SK-N-SH (cell line): ENCODE data around the gene MAPK1. TPM values are rescaled to one million over a fixed set of nuclear protein-coding genes. Genes with fewer than 3 reads are reported as not detected.
A peak's percentile ranks its signal among the peaks of the same experiment; 100 is the strongest.

Experiments used
- CTCF ChIA-PET: fragments of 300-600, 350-600 bp; formaldehyde crosslinking; extraction: SDS; loops from one replicate; lab custom pipeline; 2021; lab: Yijun Ruan, JAX
- POLR2A ChIA-PET: fragments of 350-600 bp; sonication (Branson Sonifier 250); formaldehyde crosslinking; extraction: SDS; loops from one replicate; lab custom pipeline; 2020; ENCODE audit warnings: antibody characterized with exemption, inconsistent platforms; lab: Yijun Ruan, JAX
- DNase-seq: peaks from one replicate; pipeline ENCODE4 v3.0.0; 2012
- H2AFZ ChIP-seq: fragments of 200-600 bp; sonication (generic); 2 replicates; pipeline ENCODE4 v1.8.1; 2016; ENCODE audit warnings: antibody characterized with exemption, mild to moderate bottlenecking, low read depth
- H3F3A ChIP-seq: fragments of 200-600 bp; sonication (generic); replicated peaks from 2 replicates; pipeline ENCODE3; 2016; ENCODE audit warnings: antibody characterized with exemption, mild to moderate bottlenecking; ENCODE audit not compliant: insufficient read depth
- H3K27ac ChIP-seq, 2 experiments: fragments of 200-500 bp in 1 of 2; fragments of 200-600 bp in 1 of 2; sonication (Bioruptor generic) in 1 of 2; sonication (generic), shearing (Covaris generic) in 1 of 2; 2 replicates each; pipeline versions ENCODE4 v1.5.1 to v1.6.1; 2014 to 2016; ENCODE audit warnings: low read depth in 2 of 2, inconsistent platforms in 1 of 2, low read length in 1 of 2, mild to moderate bottlenecking in 1 of 2, mixed read lengths in 1 of 2
- H3K27me3 ChIP-seq: fragments of 200-600 bp; sonication (generic), shearing (Covaris generic); 2 replicates; pipeline ENCODE4 v1.6.1; 2016; ENCODE audit warnings: mixed run types; ENCODE audit not compliant: insufficient read depth
- H3K36me3 ChIP-seq, 2 experiments: fragments of 200-500 bp in 1 of 2; fragments of 200-600 bp in 1 of 2; sonication (Bioruptor generic) in 1 of 2; sonication (generic) in 1 of 2; replicated peaks in 1 of 2; 2 replicates each; pipeline versions ENCODE3 to v1.5.1; 2014 to 2016; ENCODE audit warnings: low read length in 1 of 2, mild to moderate bottlenecking in 1 of 2; ENCODE audit not compliant: insufficient read depth in 2 of 2, control insufficient read depth in 1 of 2
- H3K4me1 ChIP-seq, 2 experiments: fragments of 200-500 bp in 1 of 2; fragments of 200-600 bp in 1 of 2; sonication (Bioruptor generic) in 1 of 2; sonication (generic), shearing (Covaris generic) in 1 of 2; 2 replicates each; pipeline versions ENCODE4 v1.5.1 to v1.6.1; 2014 to 2016; ENCODE audit warnings: low read depth in 1 of 2, low read length in 1 of 2, mixed run types in 1 of 2; ENCODE audit not compliant: insufficient read depth in 2 of 2, control insufficient read depth in 1 of 2
- H3K4me2 ChIP-seq: fragments of 200-600 bp; sonication (generic), shearing (Covaris generic); 2 replicates; pipeline ENCODE4 v1.6.1; 2017; ENCODE audit warnings: mixed run types
- H3K4me3 ChIP-seq, 2 experiments: fragments of 200-500 bp in 1 of 2; fragments of 200-600 bp in 1 of 2; sonication (Bioruptor generic) in 1 of 2; sonication (generic), shearing (Covaris generic) in 1 of 2; 2 replicates each; pipeline versions ENCODE4 v1.5.1 to v1.8.1; 2014 to 2016; ENCODE audit warnings: low read depth in 2 of 2, inconsistent platforms in 1 of 2, low read length in 1 of 2, mild to moderate bottlenecking in 1 of 2, mixed read lengths in 1 of 2, moderate library complexity in 1 of 2
- H3K79me2 ChIP-seq: fragments of 200-600 bp; sonication (generic); 2 replicates; pipeline ENCODE4 v1.8.1; 2017; ENCODE audit warnings: mild to moderate bottlenecking; ENCODE audit not compliant: insufficient read depth
- H3K9ac ChIP-seq: fragments of 200-600 bp; sonication (generic); 2 replicates; pipeline ENCODE4 v1.6.1; 2017; ENCODE audit warnings: mixed run types
- H3K9me2 ChIP-seq: fragments of 200-600 bp; sonication (generic); 2 replicates; pipeline ENCODE4 v1.6.1; 2017; ENCODE audit warnings: mixed run types
- H3K9me3 ChIP-seq: fragments of 200-600 bp; sonication (generic); 2 replicates; pipeline ENCODE4 v1.6.1; 2017; ENCODE audit warnings: mixed run types, mild to moderate bottlenecking, moderate library complexity
- H4K20me1 ChIP-seq: fragments of 200-600 bp; sonication (generic); 2 replicates; pipeline ENCODE4 v1.6.1; 2017; ENCODE audit warnings: mild to moderate bottlenecking, mixed run types; ENCODE audit not compliant: insufficient read depth
- ELF1 ChIP-seq: IDR thresholded peaks from 2 replicates; pipeline ENCODE4 v1.4.0; 2012
- EP300 ChIP-seq, 2 experiments: IDR thresholded peaks; 2 replicates each; pipeline versions ENCODE4 v1.4.0 to v1.6.1; 2012; ENCODE audit warnings: borderline replicate concordance in 1 of 2, low read depth in 1 of 2, low read length in 1 of 2
- FOSL2 ChIP-seq: IDR thresholded peaks from 2 replicates; pipeline ENCODE4 v1.4.0; 2012; ENCODE audit warnings: low read depth, mild to moderate bottlenecking, moderate library complexity, borderline replicate concordance
- FOXJ3 ChIP-seq: sonication (generic); formaldehyde crosslinking; IDR thresholded peaks from 2 replicates; pipeline ENCODE4 v1.5.1; 2020; ENCODE audit warnings: mild to moderate bottlenecking, missing genetic modification reagents
- FOXM1 ChIP-seq: IDR thresholded peaks from 2 replicates; pipeline ENCODE4 v1.4.0; 2012; ENCODE audit warnings: low read depth, mild to moderate bottlenecking
- GABPA ChIP-seq: IDR thresholded peaks from 2 replicates; pipeline ENCODE4 v1.4.0; 2012; ENCODE audit warnings: low read depth, mild to moderate bottlenecking
- JUND ChIP-seq: IDR thresholded peaks from 2 replicates; pipeline ENCODE4 v1.4.0; 2012
- MAX ChIP-seq: IDR thresholded peaks from 2 replicates; pipeline ENCODE4 v1.4.0; 2012; ENCODE audit warnings: low read depth
- MEF2A ChIP-seq: IDR thresholded peaks from 2 replicates; pipeline ENCODE4 v1.4.0; 2012; ENCODE audit warnings: low read depth, borderline replicate concordance
- MXI1 ChIP-seq: IDR thresholded peaks from 2 replicates; pipeline ENCODE4 v1.6.1; 2012; ENCODE audit warnings: mild to moderate bottlenecking, low read depth, low read length, improper control_type of control experiment
- REST ChIP-seq: IDR thresholded peaks from 2 replicates; pipeline ENCODE4 v1.6.1; 2012; ENCODE audit warnings: mild to moderate bottlenecking, low read depth, low read length, moderate library complexity
- RFX5 ChIP-seq: IDR thresholded peaks from 2 replicates; pipeline ENCODE4 v1.6.1; 2012; ENCODE audit warnings: mild to moderate bottlenecking, improper control_type of control experiment, low read length
- RXRA ChIP-seq: IDR thresholded peaks from 2 replicates; pipeline ENCODE4 v1.4.0; 2012; ENCODE audit warnings: low read depth, mild to moderate bottlenecking, borderline replicate concordance
- TAF1 ChIP-seq: IDR thresholded peaks from 2 replicates; pipeline ENCODE4 v1.6.1; 2012; ENCODE audit warnings: low read depth, mild to moderate bottlenecking, low read length, moderate library complexity, borderline replicate concordance
- TCF12 ChIP-seq: IDR thresholded peaks from 2 replicates; pipeline ENCODE4 v1.4.0; 2012
- TEAD4 ChIP-seq: IDR thresholded peaks from 2 replicates; pipeline ENCODE4 v1.4.0; 2012; ENCODE audit warnings: mild to moderate bottlenecking, borderline replicate concordance; ENCODE audit not compliant: insufficient read depth
- USF2 ChIP-seq: fragments of 150-350 bp; IDR thresholded peaks from 2 replicates; pipeline ENCODE4 v1.6.1; 2017; ENCODE audit warnings: antibody characterized with exemption, low read length, low read depth, borderline replicate concordance
- YY1 ChIP-seq: IDR thresholded peaks from 2 replicates; pipeline ENCODE4 v1.4.0; 2012; ENCODE audit warnings: low read depth, mild to moderate bottlenecking
- WGBS: methylation state at CpG from one replicate; pipeline ENCODE4 v1.1.6; 2017; ENCODE audit warnings: low lambda C conversion rate; 5-methylcytosine and 5-hydroxymethylcytosine counted together
- polyA plus RNA-seq, 3 experiments: library from polyadenylated mRNA; depleted of rRNA; stranded (reverse); fragments of >200 nt; gene quantifications; 2 replicates each; pipeline ENCODE4 v1.2.3, GENCODE V29; 2012
- TF ChIP-seq, protein P1 (sequence below): IDR thresholded peaks from 2 replicates; pipeline ENCODE4 v1.4.0; 2012; ENCODE audit warnings: low read depth, borderline replicate concordance

MAPK1 gene
- polyA plus RNA-seq, 1 of the 3 experiments (the other 2 are of a cell fraction): 25.6 TPM

GRCh38 chr22:21867528-21868266 lies at the start of gene MAPK1 (continued):
- TF ChIP-seq ELF1 (no peak; the same call in 1 of the 2 replicates), MAX (peak; percentile 95), GABPA (peak; percentile 33; the same call in 1 of the 2 replicates), FOSL2 (no peak), RFX5 (no peak), MEF2A (no peak), TAF1 (peak; percentile 85), TEAD4 (no peak), JUND (no peak), YY1 (0 out of 2 replicates have a peak, but pooled peaks have one; percentile 65)
- TF ChIP-seq, protein P1, sequence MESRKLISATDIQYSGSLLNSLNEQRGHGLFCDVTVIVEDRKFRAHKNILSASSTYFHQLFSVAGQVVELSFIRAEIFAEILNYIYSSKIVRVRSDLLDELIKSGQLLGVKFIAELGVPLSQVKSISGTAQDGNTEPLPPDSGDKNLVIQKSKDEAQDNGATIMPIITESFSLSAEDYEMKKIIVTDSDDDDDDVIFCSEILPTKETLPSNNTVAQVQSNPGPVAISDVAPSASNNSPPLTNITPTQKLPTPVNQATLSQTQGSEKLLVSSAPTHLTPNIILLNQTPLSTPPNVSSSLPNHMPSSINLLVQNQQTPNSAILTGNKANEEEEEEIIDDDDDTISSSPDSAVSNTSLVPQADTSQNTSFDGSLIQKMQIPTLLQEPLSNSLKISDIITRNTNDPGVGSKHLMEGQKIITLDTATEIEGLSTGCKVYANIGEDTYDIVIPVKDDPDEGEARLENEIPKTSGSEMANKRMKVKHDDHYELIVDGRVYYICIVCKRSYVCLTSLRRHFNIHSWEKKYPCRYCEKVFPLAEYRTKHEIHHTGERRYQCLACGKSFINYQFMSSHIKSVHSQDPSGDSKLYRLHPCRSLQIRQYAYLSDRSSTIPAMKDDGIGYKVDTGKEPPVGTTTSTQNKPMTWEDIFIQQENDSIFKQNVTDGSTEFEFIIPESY: no peak

GRCh38 chr22:21916309-21916918 lies 49.0 kb upstream of the MAPK1 start:
- Histone ChIP-seq H3K4me2 (no peak overlapping the region), H3K79me2 (no peaks in the 10 kb centered on the region), H3K4me1 (peaks cover 0 to 12% of the 10 kb centered on the region in 2 experiments; a peak in 1 of 4 replicates), H2AFZ (no peak overlapping the region), H3K9me2 (no peaks in the 10 kb centered on the region), H3K27me3 (no peaks in the 10 kb centered on the region), H3K36me3 (peaks cover 0 to 1% of the 10 kb centered on the region in 2 experiments), H3K27ac (no peak overlapping the region), H3K4me3 (no peak overlapping the region), H3K9me3 (no peaks in the 10 kb centered on the region), H3K9ac (no peak overlapping the region), H3F3A (no peaks in the 10 kb centered on the region), H4K20me1 (no peaks in the 10 kb centered on the region)
- ChIA-PET CTCF (interaction anchor here (1.1 to 15.9 kb wide), 4 partner anchors 21 to 203 kb away, joined by 3 to 145 read pairs (median 4); partner anchors contain the start of gene PPM1F), POLR2A (interaction anchor here (0.6 kb wide), 2 partner anchors 36 to 40 kb away, joined by 3 read pairs; partner anchors contain the start of gene PPM1F)
- peak; percentile 20 for DNase-seq
- 90% methylated on average over 4 of the region's 4 CpGs for WGBS
- TF ChIP-seq MXI1: no peak
- TF ChIP-seq TCF12: no peak
- TF ChIP-seq MAX: no peak
- TF ChIP-seq EP300 (IDR thresholded peaks at IDR 0.05; ENCODE audit: borderline replicate concordance in 1 of 2, low read depth in 1 of 2, low read length in 1 of 2): no peak
- TF ChIP-seq FOXJ3 (CRISPR knock-in tag): no peak
- TF ChIP-seq RXRA: no peak
- no peak for TF ChIP-seq FOXM1
- no peak for TF ChIP-seq FOSL2
- TF ChIP-seq JUND: no peak
- TF ChIP-seq, protein P1: no peak
- TF ChIP-seq USF2: no peak
- TF ChIP-seq TAF1: no peak
- TF ChIP-seq TEAD4: no peak
- TF ChIP-seq REST: no peak
- no peak for TF ChIP-seq MEF2A
- TF ChIP-seq ELF1: no peak
